Measurements from ENCODE around the gene XRCC5.

- TF ChIP-seq CTCF (conservative IDR thresholded peaks at IDR 0.05; ENCODE audit: low read depth, low read length) (no peak), EZH2 (IDR thresholded peaks at IDR 0.05; ENCODE audit: borderline replicate concordance, low read depth, low read length, poor library complexity, severe bottlenecking) (no peak)
These were observed 61.9 kb downstream of the XRCC5 start for GRCh38 chr2:216171011-216171410.
